Endothelial cell of umbilical vein (primary cell): ENCODE data around the gene EML2. TPM values are rescaled to one million over a fixed set of nuclear protein-coding genes. Genes with fewer than 3 reads are reported as not detected.

ENCODE experiments used
- BruUV-seq: library from RNA; stranded (reverse); fragments of 400-500 nt; replicated peaks from 2 replicates; lab custom pipeline; 2021; lab: Mats Ljungman, UMichigan
- CTCF ChIA-PET: fragments of 300-600, 350-600 bp; sonication (Branson Sonifier 250); formaldehyde crosslinking; loops from one replicate; lab custom pipeline; 2021; ENCODE audit warnings: antibody characterized with exemption, inconsistent platforms; lab: Charles Lee
- POLR2A ChIA-PET: fragments of 300-600, 350-600 bp; sonication (Branson Sonifier 250); formaldehyde crosslinking; loops from one replicate; lab custom pipeline; 2021; ENCODE audit warnings: antibody characterized with exemption, inconsistent platforms; lab: Charles Lee
- DNase-seq: peaks from one replicate; pipeline ENCODE4 v3.0.0-alpha.2; 2011; ENCODE audit warnings: low read depth, low spot score
- FAIRE-seq: peaks from 2 replicates; lab custom pipeline; 2011; peaks lifted over from hg19 to GRCh38; lab: Jason Lieb, UNC
- H2AFZ ChIP-seq: 2 replicates; pipeline ENCODE4 v1.6.0; 2012; ENCODE audit warnings: low read depth, low read length, control low read depth, inconsistent platforms
- H3K27ac ChIP-seq: 2 replicates; pipeline ENCODE4 v1.5.1; 2011; ENCODE audit warnings: low read depth, mild to moderate bottlenecking, control low read depth, low read length, moderate library complexity; ENCODE audit not compliant: insufficient read depth
- H3K27me3 ChIP-seq, 2 experiments: 2 replicates each; pipeline versions ENCODE4 v1.6.0 to v1.6.1; 2011; ENCODE audit warnings: low read length in 2 of 2, mixed read lengths in 1 of 2; ENCODE audit not compliant: control insufficient read depth in 2 of 2, insufficient read depth in 2 of 2
- H3K36me3 ChIP-seq, 2 experiments: 2 replicates in 1 of 2; 3 replicates in 1 of 2; pipeline ENCODE4 v1.5.1; 2011; ENCODE audit warnings: low read length in 2 of 2, mild to moderate bottlenecking in 1 of 2, moderate library complexity in 1 of 2; ENCODE audit not compliant: control insufficient read depth in 2 of 2, insufficient read depth in 2 of 2; ENCODE audit errors: extremely low read depth in 1 of 2
- H3K4me1 ChIP-seq: 3 replicates; pipeline ENCODE4 v1.5.1; 2011; ENCODE audit warnings: mild to moderate bottlenecking, low read length; ENCODE audit not compliant: control insufficient read depth, insufficient read depth; ENCODE audit errors: extremely low read depth
- H3K4me2 ChIP-seq: 2 replicates; pipeline ENCODE4 v1.6.1; 2011; ENCODE audit warnings: low read length, control low read depth, mixed read lengths; ENCODE audit not compliant: insufficient read depth
- H3K4me3 ChIP-seq, 3 experiments: fragments of 200-600 bp in 1 of 3; sonication (generic), shearing (Covaris generic) in 1 of 3; replicated peaks in 1 of 3; 2 replicates each; pipeline ENCODE4 v1.5.1; 2011 to 2016; ENCODE audit warnings: control low read depth in 3 of 3, low read length in 3 of 3, mild to moderate bottlenecking in 2 of 3, inconsistent platforms in 1 of 3, low read depth in 1 of 3, moderate library complexity in 1 of 3; ENCODE audit not compliant: insufficient read depth in 1 of 3
- H3K79me2 ChIP-seq: 2 replicates; pipeline ENCODE4 v1.6.0; 2012; ENCODE audit warnings: low read length, inconsistent platforms; ENCODE audit not compliant: control insufficient read depth, insufficient read depth
- H3K9ac ChIP-seq: replicated peaks from 2 replicates; pipeline ENCODE3; 2011; ENCODE audit warnings: low read length, control low read depth; ENCODE audit not compliant: insufficient read depth; ENCODE audit errors: extremely low read depth
- H3K9me1 ChIP-seq: replicated peaks from 3 replicates; pipeline ENCODE4 v1.6.0; 2011; ENCODE audit warnings: mild to moderate bottlenecking, low read length; ENCODE audit not compliant: control insufficient read depth, insufficient read depth; ENCODE audit errors: extremely low read depth
- H3K9me3 ChIP-seq: replicated peaks from 2 replicates; pipeline ENCODE4 v1.5.1; 2012; ENCODE audit warnings: low read length, inconsistent platforms; ENCODE audit not compliant: control insufficient read depth, insufficient read depth
- H4K20me1 ChIP-seq: replicated peaks from 2 replicates; pipeline ENCODE3; 2011; ENCODE audit warnings: mild to moderate bottlenecking, low read length; ENCODE audit not compliant: control insufficient read depth, insufficient read depth; ENCODE audit errors: extremely low read depth
- EZH2 ChIP-seq: IDR thresholded peaks from 2 replicates; pipeline ENCODE4 v1.6.1; 2012; ENCODE audit warnings: borderline replicate concordance, low read depth, mild to moderate bottlenecking, moderate library complexity, low read length, inconsistent platforms; ENCODE audit not compliant: severe bottlenecking
- FOS ChIP-seq: IDR thresholded peaks from 2 replicates; pipeline ENCODE4 v1.6.1; 2011; ENCODE audit warnings: mild to moderate bottlenecking, low read length, moderate library complexity, borderline replicate concordance; ENCODE audit not compliant: insufficient read depth
- GATA2 ChIP-seq: IDR thresholded peaks from 2 replicates; pipeline ENCODE4 v1.7.0; 2011; ENCODE audit warnings: low read depth, mild to moderate bottlenecking, moderate library complexity, mixed read lengths, low read length; ENCODE audit not compliant: insufficient read length, insufficient read depth
- JUN ChIP-seq: IDR thresholded peaks from 2 replicates; pipeline ENCODE4 v1.6.1; 2011; ENCODE audit warnings: borderline replicate concordance, low read depth; ENCODE audit not compliant: insufficient read length, insufficient read depth
- MYC ChIP-seq: IDR thresholded peaks from one replicate; pipeline ENCODE4 v1.6.1; 2011; ENCODE audit warnings: mild to moderate bottlenecking, low read depth, low read length
- POLR2A ChIP-seq: IDR thresholded peaks from 2 replicates; pipeline ENCODE4 v1.6.1; 2012; ENCODE audit warnings: low read depth, mild to moderate bottlenecking, control low read depth, low read length
- POLR2AphosphoS5 ChIP-seq: IDR thresholded peaks from 2 replicates; pipeline ENCODE4 v1.6.1; 2012; ENCODE audit warnings: low read depth, mild to moderate bottlenecking, control low read depth, low read length, moderate library complexity; ENCODE audit not compliant: insufficient read depth
- dilution Hi-C: fragments of 300-500 bp; cut with MboI; formaldehyde crosslinking; loops from one replicate; pipeline ENCODE4 v1.15.0; 2019; ENCODE audit warnings: low sequenced_read_pairs; ENCODE audit not compliant: extremely low pct_ligation_motif_present
- intact Hi-C: fragments of 100-400 bp; cut with micrococcal nuclease; formaldehyde crosslinking; loops from one replicate; pipeline ENCODE4 v1.10.0; 2022
- polyA plus RNA-seq, 4 experiments: library from polyadenylated mRNA; depleted of rRNA in 3 of 4; stranded (reverse) in 3 of 4; unstranded in 1 of 4; fragments of >200 nt; gene quantifications; 2 replicates each; pipeline versions ENCODE4 v1.2.1 to v1.2.3, GENCODE V29; 2011 to 2012; ENCODE audit warnings: missing spikeins in 1 of 4
- total RNA-seq: library from RNA; stranded (reverse); gene quantifications from 2 replicates; pipeline ENCODE4 v1.2.3, GENCODE V29; 2021
- TF ChIP-seq, protein P1 (sequence below), 2 donors: IDR thresholded peaks; 1 replicate in 1 of 2; 2 replicates in 1 of 2; pipeline ENCODE4 v1.5.1; 2011; ENCODE audit warnings: low read length in 2 of 2, mild to moderate bottlenecking in 2 of 2, moderate library complexity in 2 of 2, control low read depth in 1 of 2, inconsistent platforms in 1 of 2, low read depth in 1 of 2; ENCODE audit not compliant: insufficient read depth in 1 of 2; ENCODE audit errors: extremely low read depth in 1 of 2
- TF ChIP-seq, protein P2 (sequence below): IDR thresholded peaks from 2 replicates; pipeline ENCODE4 v1.6.1; 2011; ENCODE audit not compliant: insufficient read depth, insufficient read length

The EML2 gene
- total and polyA plus RNA-seq, 2 donors (not counting 3 experiments of a cell fraction or from before 2014, with no cell fraction given), result 23.3 to 28.9 TPM

DNA sequence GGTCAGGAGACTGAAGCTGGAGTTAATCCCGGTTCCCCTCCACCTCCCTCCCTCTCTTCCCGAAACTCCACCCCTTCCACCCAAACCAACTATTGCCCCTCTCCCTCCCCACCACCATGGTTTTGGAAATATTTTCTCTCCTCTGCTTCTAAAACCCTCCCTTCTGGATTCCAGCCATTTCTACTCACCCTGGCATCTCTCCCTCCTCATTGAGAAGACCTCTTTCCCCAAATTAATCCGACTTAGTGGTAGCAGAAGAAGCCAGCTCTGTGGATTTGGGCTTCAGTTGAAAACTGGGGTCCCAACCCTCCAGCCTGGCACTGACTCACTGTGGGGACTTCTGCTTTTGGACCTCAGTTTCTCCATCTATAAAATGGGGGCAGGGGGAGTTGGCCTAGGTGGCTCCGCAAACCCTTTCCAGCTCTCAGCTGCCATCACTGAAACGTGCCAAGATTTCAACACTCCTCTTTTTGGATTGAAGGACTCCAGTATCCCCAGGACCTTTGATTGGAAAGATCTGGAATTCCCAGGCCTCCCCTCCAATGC is 38.8 kb downstream of the EML2 start:
- peak overlapping the region; percentile 96 for H3K27ac ChIP-seq
- no peaks in the 10 kb centered on the region for H3K36me3 ChIP-seq
- no peaks in the 10 kb centered on the region for H3K9me3 ChIP-seq
- peaks cover 59% of the 10 kb centered on the region for H3K4me1 ChIP-seq
- no peaks in the 10 kb centered on the region for H3K27me3 ChIP-seq
- ChIA-PET POLR2A (no interaction called here), CTCF (interaction anchor here (0.8 to 2.1 kb wide), 4 partner anchors 16 to 92 kb away, joined by 3 to 23 read pairs (median 4); partner anchors contain the start of gene QPCTL)
- intact Hi-C loops (no loop called here), dilution Hi-C loops (no loop called here)
- H3K4me2 ChIP-seq, result peak overlapping the region; percentile 90
- H3K9me1 ChIP-seq, result no peaks in the 10 kb centered on the region
- peak; percentile 48 for FAIRE-seq
- H4K20me1 ChIP-seq, result no peaks in the 10 kb centered on the region
- peak overlapping the region in 2 of 3 experiments; percentile 80 to 84 for H3K4me3 ChIP-seq
- peaks cover 47% of the 10 kb centered on the region for H3K79me2 ChIP-seq
- no TSS peak for BruUV-seq
- no peak for DNase-seq
- no peak overlapping the region for H2AFZ ChIP-seq
- TF ChIP-seq GATA2 (no peak), EZH2 (no peak), POLR2AphosphoS5 (no peak), JUN (no peak), POLR2A (no peak), MYC (no peak), FOS (no peak)
- TF ChIP-seq, protein P1, sequence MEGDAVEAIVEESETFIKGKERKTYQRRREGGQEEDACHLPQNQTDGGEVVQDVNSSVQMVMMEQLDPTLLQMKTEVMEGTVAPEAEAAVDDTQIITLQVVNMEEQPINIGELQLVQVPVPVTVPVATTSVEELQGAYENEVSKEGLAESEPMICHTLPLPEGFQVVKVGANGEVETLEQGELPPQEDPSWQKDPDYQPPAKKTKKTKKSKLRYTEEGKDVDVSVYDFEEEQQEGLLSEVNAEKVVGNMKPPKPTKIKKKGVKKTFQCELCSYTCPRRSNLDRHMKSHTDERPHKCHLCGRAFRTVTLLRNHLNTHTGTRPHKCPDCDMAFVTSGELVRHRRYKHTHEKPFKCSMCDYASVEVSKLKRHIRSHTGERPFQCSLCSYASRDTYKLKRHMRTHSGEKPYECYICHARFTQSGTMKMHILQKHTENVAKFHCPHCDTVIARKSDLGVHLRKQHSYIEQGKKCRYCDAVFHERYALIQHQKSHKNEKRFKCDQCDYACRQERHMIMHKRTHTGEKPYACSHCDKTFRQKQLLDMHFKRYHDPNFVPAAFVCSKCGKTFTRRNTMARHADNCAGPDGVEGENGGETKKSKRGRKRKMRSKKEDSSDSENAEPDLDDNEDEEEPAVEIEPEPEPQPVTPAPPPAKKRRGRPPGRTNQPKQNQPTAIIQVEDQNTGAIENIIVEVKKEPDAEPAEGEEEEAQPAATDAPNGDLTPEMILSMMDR (IDR thresholded peaks at IDR 0.05; ENCODE audit: extremely low read depth in 1 of 2, insufficient read depth in 1 of 2, low read depth in 1 of 2, low read length in 2 of 2), result no peak
- TF ChIP-seq, protein P2, sequence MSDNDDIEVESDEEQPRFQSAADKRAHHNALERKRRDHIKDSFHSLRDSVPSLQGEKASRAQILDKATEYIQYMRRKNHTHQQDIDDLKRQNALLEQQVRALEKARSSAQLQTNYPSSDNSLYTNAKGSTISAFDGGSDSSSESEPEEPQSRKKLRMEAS, result no peak
- H3K9ac ChIP-seq, result peak overlapping the region; percentile 30
